Mesenchymal stem cell (in vitro differentiated cells and primary cell): ENCODE data around the gene TNRC6C.

Source experiments
- DNase-seq: peaks from one replicate; pipeline ENCODE4 v3.0.0-alpha.2; 2013
- H2AFZ ChIP-seq: one replicate; pipeline ENCODE4 v1.6.1; 2013; ENCODE audit warnings: low read depth, mild to moderate bottlenecking, control low read depth, inconsistent platforms, low read length, moderate library complexity
- H2AK5ac ChIP-seq: 2 replicates; pipeline ENCODE4 v1.6.1; 2013; ENCODE audit warnings: low read length, moderate library complexity, mild to moderate bottlenecking, inconsistent platforms; ENCODE audit not compliant: severe bottlenecking
- H2BK120ac ChIP-seq: one replicate; pipeline ENCODE4 v1.6.1; 2013; ENCODE audit warnings: low read depth, mild to moderate bottlenecking, inconsistent platforms, low read length, moderate library complexity
- H2BK12ac ChIP-seq, 2 experiments: one replicate each; pipeline ENCODE4 v1.6.1; 2013; ENCODE audit warnings: inconsistent platforms in 2 of 2, low read length in 2 of 2, mild to moderate bottlenecking in 2 of 2, moderate library complexity in 2 of 2, control low read depth in 1 of 2
- H2BK15ac ChIP-seq: one replicate; pipeline ENCODE4 v1.6.1; 2013; ENCODE audit warnings: mild to moderate bottlenecking, low read depth, inconsistent platforms; ENCODE audit not compliant: poor library complexity, severe bottlenecking
- H2BK5ac ChIP-seq: 2 replicates; pipeline ENCODE4 v1.6.1; 2013; ENCODE audit warnings: low read depth, mild to moderate bottlenecking, low read length, control low read depth, inconsistent platforms; ENCODE audit not compliant: poor library complexity, severe bottlenecking
- H3K14ac ChIP-seq, 2 experiments: one replicate each; pipeline ENCODE4 v1.6.1; 2013; ENCODE audit warnings: inconsistent platforms in 2 of 2, low read length in 2 of 2, control low read depth in 1 of 2, mild to moderate bottlenecking in 1 of 2, moderate library complexity in 1 of 2
- H3K18ac ChIP-seq, 2 experiments: one replicate each; pipeline ENCODE4 v1.6.1; 2013; ENCODE audit warnings: inconsistent platforms in 2 of 2, low read length in 2 of 2, control low read depth in 1 of 2, low read depth in 1 of 2, mild to moderate bottlenecking in 1 of 2
- H3K23ac ChIP-seq, 2 experiments: one replicate each; pipeline ENCODE4 v1.6.1; 2013; ENCODE audit warnings: inconsistent platforms in 2 of 2, low read length in 2 of 2, mild to moderate bottlenecking in 2 of 2, moderate library complexity in 2 of 2, control low read depth in 1 of 2
- H3K27ac ChIP-seq: 2 replicates; pipeline ENCODE4 v1.5.1; 2013; ENCODE audit warnings: mild to moderate bottlenecking, moderate library complexity, low read length, control low read depth, inconsistent platforms; ENCODE audit not compliant: poor library complexity, severe bottlenecking
- H3K27me3 ChIP-seq, 2 experiments: 2 replicates each; pipeline versions ENCODE4 v1.6.1 to v1.7.0; 2013; ENCODE audit warnings: low read length in 2 of 2, mild to moderate bottlenecking in 2 of 2, moderate library complexity in 2 of 2, control low read depth in 1 of 2, inconsistent platforms in 1 of 2; ENCODE audit not compliant: control insufficient read depth in 1 of 2, insufficient read depth in 1 of 2
- H3K36me3 ChIP-seq, 2 experiments: 2 replicates each; pipeline versions ENCODE4 v1.6.1 to v1.7.0; 2013; ENCODE audit warnings: low read length in 2 of 2, control low read depth in 1 of 2, inconsistent platforms in 1 of 2, low read depth in 1 of 2, mild to moderate bottlenecking in 1 of 2; ENCODE audit not compliant: insufficient read depth in 2 of 2, control insufficient read depth in 1 of 2
- H3K4ac ChIP-seq, 2 experiments: one replicate each; pipeline ENCODE4 v1.6.1; 2013; ENCODE audit warnings: inconsistent platforms in 2 of 2, low read length in 2 of 2, mild to moderate bottlenecking in 2 of 2, moderate library complexity in 2 of 2, control low read depth in 1 of 2, low read depth in 1 of 2
- H3K4me1 ChIP-seq: 2 replicates; pipeline ENCODE4 v1.6.1; 2013; ENCODE audit warnings: low read depth, low read length, control low read depth; ENCODE audit not compliant: control insufficient read depth, insufficient read depth
- H3K4me2 ChIP-seq: 2 replicates; pipeline ENCODE4 v1.6.1; 2013; ENCODE audit warnings: low read length, mild to moderate bottlenecking, inconsistent platforms; ENCODE audit not compliant: poor library complexity, severe bottlenecking
- H3K4me3 ChIP-seq, 2 experiments: 2 replicates each; pipeline versions ENCODE4 v1.5.1 to v1.7.0; 2013; ENCODE audit warnings: low read length in 2 of 2, mild to moderate bottlenecking in 2 of 2, control low read depth in 1 of 2, low read depth in 1 of 2; ENCODE audit not compliant: insufficient read depth in 1 of 2
- H3K79me1 ChIP-seq: replicated peaks from 2 replicates; pipeline ENCODE4 v1.6.1; 2013; ENCODE audit warnings: mild to moderate bottlenecking, control low read depth, low read length, inconsistent platforms; ENCODE audit not compliant: poor library complexity, severe bottlenecking
- H3K9ac ChIP-seq: 2 replicates; pipeline ENCODE4 v1.7.0; 2013; ENCODE audit warnings: mild to moderate bottlenecking, low read length, moderate library complexity
- H3K9me3 ChIP-seq: 2 replicates; pipeline ENCODE4 v1.7.0; 2013; ENCODE audit warnings: mild to moderate bottlenecking, low read length; ENCODE audit not compliant: control insufficient read depth
- H4K8ac ChIP-seq: one replicate; pipeline ENCODE4 v1.6.1; 2013; ENCODE audit warnings: inconsistent platforms, mild to moderate bottlenecking, low read length, moderate library complexity
- H4K91ac ChIP-seq: one replicate; pipeline ENCODE4 v1.6.1; 2013; ENCODE audit warnings: mild to moderate bottlenecking, low read length, inconsistent platforms
- WGBS: methylation state at CpG from one replicate; pipeline ENCODE4 v1.1.7; 2013; ENCODE audit warnings: mixed read lengths; 5-methylcytosine and 5-hydroxymethylcytosine counted together

The TNRC6C gene

GRCh38 chr17:78108726-78109488 is 150.4 kb downstream of the TNRC6C start:
- H4K91ac ChIP-seq, result no peak overlapping the region
- no peak overlapping the region for H2BK15ac ChIP-seq
- H3K9me3 ChIP-seq, result no peaks in the 10 kb centered on the region
- no peak overlapping the region for H2AFZ ChIP-seq
- H3K14ac ChIP-seq, result peak overlapping the region in 1 of 2 experiments; percentile 76
- no peak overlapping the region for H3K4me3 ChIP-seq
- no peak overlapping the region for H3K4me2 ChIP-seq
- H3K23ac ChIP-seq, result no peak overlapping the region
- no peak overlapping the region for H3K4ac ChIP-seq
- WGBS, result 88% methylated on average over 18 of the region's 18 CpGs
- no peak overlapping the region for H2BK12ac ChIP-seq
- DNase-seq, result no peak
- H4K8ac ChIP-seq, result no peak overlapping the region
- no peak overlapping the region for H3K9ac ChIP-seq
- H3K18ac ChIP-seq, result no peak overlapping the region
- H2BK120ac ChIP-seq, result no peak overlapping the region
- H3K79me1 ChIP-seq, result no peaks in the 10 kb centered on the region
- peaks cover 6 to 57% of the 10 kb centered on the region in 2 experiments for H3K36me3 ChIP-seq
- no peak overlapping the region for H2AK5ac ChIP-seq
- no peak overlapping the region for H2BK5ac ChIP-seq
- peaks cover 0 to 30% of the 10 kb centered on the region in 2 experiments for H3K27me3 ChIP-seq
- H3K27ac ChIP-seq, result no peak overlapping the region
- H3K4me1 ChIP-seq, result peaks cover 21% of the 10 kb centered on the region

- no peak overlapping the region for H3K14ac ChIP-seq
- H4K8ac ChIP-seq, result no peak overlapping the region
- no peaks in the 10 kb centered on the region for H3K9me3 ChIP-seq
- DNase-seq, result no peak
- H3K4ac ChIP-seq, result no peak overlapping the region
- no peak overlapping the region for H3K4me3 ChIP-seq
- no peak overlapping the region for H3K23ac ChIP-seq
- H2BK12ac ChIP-seq, result no peak overlapping the region
- H3K27me3 ChIP-seq, result peaks cover 0 to 35% of the 10 kb centered on the region in 2 experiments
- no peak overlapping the region for H3K18ac ChIP-seq
- H4K91ac ChIP-seq, result no peak overlapping the region
- WGBS, result 94% methylated on average over 9 of the region's 9 CpGs
- peaks cover 19% of the 10 kb centered on the region for H3K4me1 ChIP-seq
- peaks cover under 1 to 53% of the 10 kb centered on the region in 2 experiments for H3K36me3 ChIP-seq
- no peak overlapping the region for H2BK15ac ChIP-seq
- no peak overlapping the region for H3K27ac ChIP-seq
- no peak overlapping the region for H2AK5ac ChIP-seq
- H2BK5ac ChIP-seq, result no peak overlapping the region
- H3K9ac ChIP-seq, result no peak overlapping the region
- no peaks in the 10 kb centered on the region for H3K79me1 ChIP-seq
- no peak overlapping the region for H2BK120ac ChIP-seq
- H2AFZ ChIP-seq, result no peak overlapping the region
- no peak overlapping the region for H3K4me2 ChIP-seq
Observed at GRCh38 chr17:78109489-78109761, 150.9 kb downstream of the TNRC6C start.

GRCh38 chr17:78110363-78111015 is 152.0 kb downstream of the TNRC6C start:
- Histone ChIP-seq H3K18ac (no peak overlapping the region), H3K9me3 (no peaks in the 10 kb centered on the region), H3K27me3 (peaks cover 0 to 44% of the 10 kb centered on the region in 2 experiments), H3K36me3 (peaks cover 0 to 57% of the 10 kb centered on the region in 2 experiments), H2BK120ac (no peak overlapping the region), H3K9ac (no peak overlapping the region), H4K91ac (no peak overlapping the region), H2AK5ac (no peak overlapping the region), H3K4me2 (no peak overlapping the region), H3K79me1 (no peaks in the 10 kb centered on the region), H3K4me1 (peaks cover 17% of the 10 kb centered on the region), H2BK5ac (no peak overlapping the region), H2BK12ac (no peak overlapping the region), H3K14ac (no peak overlapping the region), H4K8ac (no peak overlapping the region), H2AFZ (no peak overlapping the region), H3K27ac (no peak overlapping the region), H3K23ac (no peak overlapping the region), H3K4me3 (no peak overlapping the region), H2BK15ac (no peak overlapping the region), H3K4ac (no peak overlapping the region)
- 95% methylated on average over 22 of the region's 22 CpGs for WGBS
- DNase-seq, result no peak

GRCh38 chr17:78111016-78111726 is 152.7 kb downstream of the TNRC6C start:
- H3K9ac ChIP-seq, result no peak overlapping the region
- no peak overlapping the region for H2BK5ac ChIP-seq
- H2AFZ ChIP-seq, result no peak overlapping the region
- no peak overlapping the region for H3K27ac ChIP-seq
- no peak overlapping the region for H4K91ac ChIP-seq
- H3K14ac ChIP-seq, result no peak overlapping the region
- H3K23ac ChIP-seq, result no peak overlapping the region
- H3K4me3 ChIP-seq, result no peak overlapping the region
- no peak overlapping the region for H2BK12ac ChIP-seq
- H3K4me2 ChIP-seq, result no peak overlapping the region
- DNase-seq, result no peak
- H3K4ac ChIP-seq, result no peak overlapping the region
- no peaks in the 10 kb centered on the region for H3K9me3 ChIP-seq
- no peak overlapping the region for H2BK120ac ChIP-seq
- H3K4me1 ChIP-seq, result peaks cover 17% of the 10 kb centered on the region
- 95% methylated on average over 19 of the region's 19 CpGs for WGBS
- H2BK15ac ChIP-seq, result no peak overlapping the region
- no peak overlapping the region for H4K8ac ChIP-seq
- no peaks in the 10 kb centered on the region for H3K79me1 ChIP-seq
- peaks cover 0 to 44% of the 10 kb centered on the region in 2 experiments for H3K27me3 ChIP-seq
- no peak overlapping the region for H3K18ac ChIP-seq
- no peak overlapping the region for H2AK5ac ChIP-seq
- peaks cover 0 to 60% of the 10 kb centered on the region in 2 experiments for H3K36me3 ChIP-seq
